HepG2 (cell line): Measurements from ENCODE around the gene INAFM1. TPM values are rescaled to one million over a fixed set of nuclear protein-coding genes. Genes with fewer than 3 reads are reported as not detected.

ENCODE experiments used
- AGO2 ChIP-seq: fragments of 200-400 bp; formaldehyde crosslinking; optimal IDR thresholded peaks from 2 replicates; pipeline ENCODE3; 2017; ENCODE audit warnings: mild to moderate bottlenecking, low read depth, low read length, moderate library complexity
- CHD4 ChIP-seq: fragments of 200-600 bp; sonication (generic); IDR thresholded peaks from 2 replicates; pipeline ENCODE4 v1.7.0; 2017; ENCODE audit warnings: mild to moderate bottlenecking, low read length, borderline replicate concordance
- KLF15 ChIP-seq: sonication (generic); formaldehyde crosslinking; IDR thresholded peaks from 2 replicates; pipeline ENCODE4 v1.8.1; 2023; ENCODE audit warnings: borderline replicate concordance, mild to moderate bottlenecking, inconsistent platforms, missing genetic modification reagents, mixed read lengths
- SALL2 ChIP-seq: sonication (generic); formaldehyde crosslinking; IDR thresholded peaks from 2 replicates; pipeline ENCODE4 v1.8.1; 2023; ENCODE audit warnings: mild to moderate bottlenecking, missing genetic modification reagents, inconsistent platforms
- SSRP1 ChIP-seq: IDR thresholded peaks from 2 replicates; pipeline ENCODE4 v1.6.1; 2016; ENCODE audit warnings: control low read depth
- ZC3H13 ChIP-seq: sonication (generic); formaldehyde crosslinking; IDR thresholded peaks from 2 replicates; pipeline ENCODE4 v1.8.1; 2023; ENCODE audit warnings: mild to moderate bottlenecking, missing genetic modification reagents, moderate library complexity
- polyA plus RNA-seq, 8 experiments: library from polyadenylated mRNA; depleted of rRNA in 3 of 8; stranded (reverse) in 7 of 8; unstranded in 1 of 8; fragments of >200 nt; fragmentation: Illumina TruSeq in 4 of 8; extraction: Trizol in 4 of 8; gene quantifications; 2 replicates each; pipeline versions ENCODE4 v1.2.1 to v1.2.3, GENCODE V29; 2011 to 2016; ENCODE audit warnings: low read depth in 4 of 8, missing spikeins in 1 of 8, mixed read lengths in 1 of 8; ENCODE audit not compliant: insufficient read depth in 1 of 8
- total RNA-seq, 5 experiments: library from RNA; depleted of rRNA; stranded (reverse); fragments of >200 nt; fragmentation: Illumina TruSeq; extraction: Trizol; gene quantifications; 2 replicates each; pipeline ENCODE4 v1.2.3, GENCODE V29; 2016; ENCODE audit warnings: low read depth in 1 of 5
- TF ChIP-seq, protein P1 (sequence below), 2 experiments: sonication (generic) in 1 of 2; formaldehyde crosslinking in 1 of 2; IDR thresholded peaks; 2 replicates each; pipeline versions ENCODE4 v1.4.0 to v1.6.1; 2016 to 2020; ENCODE audit warnings: borderline replicate concordance in 1 of 2, low read depth in 1 of 2, mild to moderate bottlenecking in 1 of 2, missing genetic modification reagents in 1 of 2
- TF ChIP-seq, protein P2 (sequence below): sonication (generic); formaldehyde crosslinking; IDR thresholded peaks from 2 replicates; pipeline ENCODE4 v1.4.0; 2020; ENCODE audit warnings: missing genetic modification reagents, borderline replicate concordance
- TF ChIP-seq, protein P3 (sequence below), 2 experiments: fragments of 450-650 bp in 1 of 2; sonication (generic) in 1 of 2; formaldehyde crosslinking in 1 of 2; IDR thresholded peaks; 2 replicates each; pipeline versions ENCODE4 v1.6.1 to v1.8.0; 2016 to 2022; ENCODE audit warnings: antibody characterized with exemption in 1 of 2, mild to moderate bottlenecking in 1 of 2, missing genetic modification reagents in 1 of 2

The INAFM1 gene
- total and polyA plus RNA-seq, 2 of the 13 experiments (the other 11 are each of a cell fraction or from before 2014, with no cell fraction given) = 0.88 to 1.9 TPM

DNA sequence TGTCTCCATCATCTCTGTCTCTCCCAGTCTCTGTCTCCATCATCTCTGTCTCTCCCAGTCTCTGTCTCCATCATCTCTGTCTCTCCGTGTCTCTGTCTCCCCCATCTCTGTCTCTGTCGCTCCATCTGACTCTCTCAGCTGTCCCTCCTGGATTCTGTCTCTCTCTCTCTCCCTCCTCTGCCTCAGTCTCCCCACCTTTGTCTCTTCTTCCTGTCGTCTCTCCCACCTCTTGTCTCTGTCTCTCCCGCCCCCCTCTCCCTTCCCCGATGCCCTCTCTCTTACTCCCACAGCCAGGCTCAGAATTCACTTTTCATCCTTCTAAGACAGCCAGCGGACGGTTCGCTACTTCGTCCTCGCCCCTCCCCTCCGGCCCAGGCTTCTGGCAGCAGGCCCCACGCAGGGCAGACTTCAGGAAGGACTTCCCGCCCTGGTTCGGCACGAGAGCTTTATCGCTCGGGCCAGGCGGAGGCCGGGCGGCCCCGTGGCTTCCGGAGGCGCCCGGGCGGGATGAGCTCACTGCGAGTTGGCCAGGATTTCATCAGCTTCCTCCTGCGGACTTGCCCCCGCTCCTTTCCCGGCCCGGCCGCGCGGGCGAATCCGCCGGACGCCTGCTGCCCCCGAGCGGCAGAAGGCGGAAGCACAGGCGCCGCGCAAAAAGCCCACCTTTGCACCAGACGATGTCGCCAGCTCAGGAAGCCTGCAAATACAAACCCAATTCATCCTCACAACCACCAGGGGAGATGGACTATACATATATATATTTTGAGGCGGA is 30.7 kb upstream of the INAFM1 start (continued):
- TF ChIP-seq, protein P1, sequence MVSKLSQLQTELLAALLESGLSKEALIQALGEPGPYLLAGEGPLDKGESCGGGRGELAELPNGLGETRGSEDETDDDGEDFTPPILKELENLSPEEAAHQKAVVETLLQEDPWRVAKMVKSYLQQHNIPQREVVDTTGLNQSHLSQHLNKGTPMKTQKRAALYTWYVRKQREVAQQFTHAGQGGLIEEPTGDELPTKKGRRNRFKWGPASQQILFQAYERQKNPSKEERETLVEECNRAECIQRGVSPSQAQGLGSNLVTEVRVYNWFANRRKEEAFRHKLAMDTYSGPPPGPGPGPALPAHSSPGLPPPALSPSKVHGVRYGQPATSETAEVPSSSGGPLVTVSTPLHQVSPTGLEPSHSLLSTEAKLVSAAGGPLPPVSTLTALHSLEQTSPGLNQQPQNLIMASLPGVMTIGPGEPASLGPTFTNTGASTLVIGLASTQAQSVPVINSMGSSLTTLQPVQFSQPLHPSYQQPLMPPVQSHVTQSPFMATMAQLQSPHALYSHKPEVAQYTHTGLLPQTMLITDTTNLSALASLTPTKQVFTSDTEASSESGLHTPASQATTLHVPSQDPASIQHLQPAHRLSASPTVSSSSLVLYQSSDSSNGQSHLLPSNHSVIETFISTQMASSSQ (IDR thresholded peaks at IDR 0.05; ENCODE audit: low read depth) = no peak
- TF ChIP-seq, protein P1 (CRISPR knock-in tag; IDR thresholded peaks at IDR 0.05; ENCODE audit: borderline replicate concordance) = peak; percentile 67; the same call in 1 of the 2 replicates
- TF ChIP-seq SALL2 (CRISPR knock-in tag) (peak; percentile 94), AGO2 (no peak), SSRP1 (CRISPR knock-in tag) (peak; percentile 71; the same call in 1 of the 2 replicates), KLF15 (CRISPR knock-in tag) (0 out of 2 replicates have a peak, but pooled peaks have one; percentile 47), ZC3H13 (CRISPR knock-in tag) (peak; percentile 65; the same call in 1 of the 2 replicates), CHD4 (peak; percentile 93)
- TF ChIP-seq, protein P2, sequence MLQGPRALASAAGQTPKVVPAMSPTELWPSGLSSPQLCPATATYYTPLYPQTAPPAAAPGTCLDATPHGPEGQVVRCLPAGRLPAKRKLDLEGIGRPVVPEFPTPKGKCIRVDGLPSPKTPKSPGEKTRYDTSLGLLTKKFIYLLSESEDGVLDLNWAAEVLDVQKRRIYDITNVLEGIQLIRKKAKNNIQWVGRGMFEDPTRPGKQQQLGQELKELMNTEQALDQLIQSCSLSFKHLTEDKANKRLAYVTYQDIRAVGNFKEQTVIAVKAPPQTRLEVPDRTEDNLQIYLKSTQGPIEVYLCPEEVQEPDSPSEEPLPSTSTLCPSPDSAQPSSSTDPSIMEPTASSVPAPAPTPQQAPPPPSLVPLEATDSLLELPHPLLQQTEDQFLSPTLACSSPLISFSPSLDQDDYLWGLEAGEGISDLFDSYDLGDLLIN (CRISPR knock-in tag) = peak; percentile 46; the same call in 1 of the 2 replicates
- TF ChIP-seq, protein P3, sequence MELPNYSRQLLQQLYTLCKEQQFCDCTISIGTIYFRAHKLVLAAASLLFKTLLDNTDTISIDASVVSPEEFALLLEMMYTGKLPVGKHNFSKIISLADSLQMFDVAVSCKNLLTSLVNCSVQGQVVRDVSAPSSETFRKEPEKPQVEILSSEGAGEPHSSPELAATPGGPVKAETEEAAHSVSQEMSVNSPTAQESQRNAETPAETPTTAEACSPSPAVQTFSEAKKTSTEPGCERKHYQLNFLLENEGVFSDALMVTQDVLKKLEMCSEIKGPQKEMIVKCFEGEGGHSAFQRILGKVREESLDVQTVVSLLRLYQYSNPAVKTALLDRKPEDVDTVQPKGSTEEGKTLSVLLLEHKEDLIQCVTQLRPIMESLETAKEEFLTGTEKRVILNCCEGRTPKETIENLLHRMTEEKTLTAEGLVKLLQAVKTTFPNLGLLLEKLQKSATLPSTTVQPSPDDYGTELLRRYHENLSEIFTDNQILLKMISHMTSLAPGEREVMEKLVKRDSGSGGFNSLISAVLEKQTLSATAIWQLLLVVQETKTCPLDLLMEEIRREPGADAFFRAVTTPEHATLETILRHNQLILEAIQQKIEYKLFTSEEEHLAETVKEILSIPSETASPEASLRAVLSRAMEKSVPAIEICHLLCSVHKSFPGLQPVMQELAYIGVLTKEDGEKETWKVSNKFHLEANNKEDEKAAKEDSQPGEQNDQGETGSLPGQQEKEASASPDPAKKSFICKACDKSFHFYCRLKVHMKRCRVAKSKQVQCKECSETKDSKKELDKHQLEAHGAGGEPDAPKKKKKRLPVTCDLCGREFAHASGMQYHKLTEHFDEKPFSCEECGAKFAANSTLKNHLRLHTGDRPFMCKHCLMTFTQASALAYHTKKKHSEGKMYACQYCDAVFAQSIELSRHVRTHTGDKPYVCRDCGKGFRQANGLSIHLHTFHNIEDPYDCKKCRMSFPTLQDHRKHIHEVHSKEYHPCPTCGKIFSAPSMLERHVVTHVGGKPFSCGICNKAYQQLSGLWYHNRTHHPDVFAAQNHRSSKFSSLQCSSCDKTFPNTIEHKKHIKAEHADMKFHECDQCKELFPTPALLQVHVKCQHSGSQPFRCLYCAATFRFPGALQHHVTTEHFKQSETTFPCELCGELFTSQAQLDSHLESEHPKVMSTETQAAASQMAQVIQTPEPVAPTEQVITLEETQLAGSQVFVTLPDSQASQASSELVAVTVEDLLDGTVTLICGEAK (IDR thresholded peaks at IDR 0.05) = 0 out of 2 replicates have a peak, but pooled peaks have one; percentile 7
- TF ChIP-seq, protein P3 (CRISPR knock-in tag; IDR thresholded peaks at IDR 0.05) = peak; percentile 84
